ENCODE measurements around the gene WDR6. TPM values are rescaled to one million over a fixed set of nuclear protein-coding genes. Genes with fewer than 3 reads are reported as not detected.
"Not testable (repeated sequence)": the region's sequence is repeated elsewhere in the genome, so short reads cannot be mapped to it uniquely, and the experiment has no call there.

The WDR6 gene
- total and polyA plus RNA-seq, 4 donors: 80.3 to 138 (median 109) TPM

GRCh38 chr3:49006408-49007067 lies 653 bp upstream of the WDR6 start:
- Histone ChIP-seq H3K27ac (ENCODE audit: low read depth in 1 of 2, low read length in 1 of 2) (peak overlapping the region; percentile 92 to 96), H3K9ac (ENCODE audit: insufficient read depth in 1 of 2, low read length in 2 of 2) (peak overlapping the region; percentile 50 to 80), H3K4me1 (ENCODE audit: control insufficient read depth in 5 of 5, insufficient read depth in 5 of 5, low read length in 5 of 5) (peaks cover 0 to 14% (median 2%) of the 10 kb centered on the region in 5 donors), H3K27me3 (ENCODE audit: control insufficient read depth in 3 of 3, insufficient read depth in 3 of 3, low read length in 2 of 3) (no peaks in the 10 kb centered on the region), H3K36me3 (ENCODE audit: control insufficient read depth in 4 of 4, insufficient read depth in 4 of 4, low read length in 4 of 4) (peaks cover 0 to 2% (median 0%) of the 10 kb centered on the region in 4 donors), H3K4me3 (peak overlapping the region; percentile 71), H3K9me3 (ENCODE audit: control insufficient read depth in 4 of 4, insufficient read depth in 3 of 4, low read length in 3 of 4) (no peaks in the 10 kb centered on the region)
- TF ChIP-seq, protein P1, sequence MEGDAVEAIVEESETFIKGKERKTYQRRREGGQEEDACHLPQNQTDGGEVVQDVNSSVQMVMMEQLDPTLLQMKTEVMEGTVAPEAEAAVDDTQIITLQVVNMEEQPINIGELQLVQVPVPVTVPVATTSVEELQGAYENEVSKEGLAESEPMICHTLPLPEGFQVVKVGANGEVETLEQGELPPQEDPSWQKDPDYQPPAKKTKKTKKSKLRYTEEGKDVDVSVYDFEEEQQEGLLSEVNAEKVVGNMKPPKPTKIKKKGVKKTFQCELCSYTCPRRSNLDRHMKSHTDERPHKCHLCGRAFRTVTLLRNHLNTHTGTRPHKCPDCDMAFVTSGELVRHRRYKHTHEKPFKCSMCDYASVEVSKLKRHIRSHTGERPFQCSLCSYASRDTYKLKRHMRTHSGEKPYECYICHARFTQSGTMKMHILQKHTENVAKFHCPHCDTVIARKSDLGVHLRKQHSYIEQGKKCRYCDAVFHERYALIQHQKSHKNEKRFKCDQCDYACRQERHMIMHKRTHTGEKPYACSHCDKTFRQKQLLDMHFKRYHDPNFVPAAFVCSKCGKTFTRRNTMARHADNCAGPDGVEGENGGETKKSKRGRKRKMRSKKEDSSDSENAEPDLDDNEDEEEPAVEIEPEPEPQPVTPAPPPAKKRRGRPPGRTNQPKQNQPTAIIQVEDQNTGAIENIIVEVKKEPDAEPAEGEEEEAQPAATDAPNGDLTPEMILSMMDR (IDR thresholded peaks at IDR 0.05; ENCODE audit: control extremely low read depth, extremely low read depth): no peak
- 2% methylated on average over 32 of the region's 32 CpGs for WGBS, 2 donors
- DNase-seq (peak in 2 of 3 donors; percentile 45 to 51), ATAC-seq (ENCODE audit: insufficient read depth, low FRiP score) (no peak)

GRCh38 chr3:49007771-49008528 lies 759 bp downstream of the WDR6 start:
- H3K27me3 ChIP-seq (ENCODE audit: control insufficient read depth in 3 of 3, insufficient read depth in 3 of 3, low read length in 2 of 3): no peaks in the 10 kb centered on the region
- H3K4me3 ChIP-seq: peak overlapping the region; percentile 71
- H3K27ac ChIP-seq (ENCODE audit: low read depth in 1 of 2, low read length in 1 of 2): peak overlapping the region; percentile 92 to 96
- 13 to 17% methylated on average over 34 to 41 of the region's 41 CpGs for WGBS, 2 donors
- H3K9me3 ChIP-seq (ENCODE audit: control insufficient read depth in 4 of 4, insufficient read depth in 3 of 4, low read length in 3 of 4): no peaks in the 10 kb centered on the region
- ATAC-seq (ENCODE audit: insufficient read depth, low FRiP score): peak; percentile 85
- peak overlapping the region; percentile 26 to 94 for H3K9ac ChIP-seq (ENCODE audit: insufficient read depth in 1 of 2, low read length in 2 of 2)
- peak; percentile 88 to 91 (median 88) for DNase-seq
- peaks cover 3 to 17% (median 9%) of the 10 kb centered on the region in 4 donors for H3K36me3 ChIP-seq (ENCODE audit: control insufficient read depth in 4 of 4, insufficient read depth in 4 of 4, low read length in 4 of 4)
- H3K4me1 ChIP-seq (ENCODE audit: control insufficient read depth in 5 of 5, insufficient read depth in 5 of 5, low read length in 5 of 5): peaks cover 0 to 14% (median 0%) of the 10 kb centered on the region in 5 donors
- TF ChIP-seq, protein P1 (IDR thresholded peaks at IDR 0.05; ENCODE audit: control extremely low read depth, extremely low read depth): no peak

DNA sequence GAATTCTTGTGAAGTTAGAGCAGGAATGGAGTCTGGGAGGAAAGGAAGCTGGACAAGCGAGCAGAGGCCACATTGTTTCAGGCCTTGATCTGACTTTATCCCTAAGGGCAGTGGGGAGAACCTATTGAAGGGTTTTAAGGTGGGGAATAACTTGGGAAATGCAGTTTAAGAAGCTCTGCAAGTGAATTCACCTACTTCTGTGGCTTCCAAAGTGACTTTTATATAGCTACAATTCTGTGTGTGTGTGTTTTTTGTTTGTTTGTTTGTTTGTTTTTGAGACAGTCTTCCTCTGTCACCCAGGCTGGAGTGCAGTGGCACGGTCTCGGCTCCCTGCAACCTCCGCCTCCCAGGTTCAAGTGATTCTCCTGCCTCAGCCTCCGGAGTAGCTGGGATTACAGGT lies 1.4 kb downstream of the WDR6 start:
- Histone ChIP-seq H3K27ac (ENCODE audit: low read depth in 1 of 2, low read length in 1 of 2) (peak overlapping the region in 1 of 2 donors; percentile 60), H3K4me1 (ENCODE audit: control insufficient read depth in 5 of 5, insufficient read depth in 5 of 5, low read length in 5 of 5) (peaks cover 0 to 14% (median 0%) of the 10 kb centered on the region in 5 donors), H3K36me3 (ENCODE audit: control insufficient read depth in 4 of 4, insufficient read depth in 4 of 4, low read length in 4 of 4) (peaks cover 3 to 20% (median 12%) of the 10 kb centered on the region in 4 donors)
- H3K4me3 ChIP-seq; DNase-seq; H3K9me3 ChIP-seq (ENCODE audit: control insufficient read depth in 4 of 4, insufficient read depth in 3 of 4, low read length in 3 of 4); ATAC-seq (ENCODE audit: insufficient read depth, low FRiP score); H3K9ac ChIP-seq (ENCODE audit: insufficient read depth in 1 of 2, low read length in 2 of 2); H3K27me3 ChIP-seq (ENCODE audit: control insufficient read depth in 3 of 3, insufficient read depth in 3 of 3, low read length in 2 of 3): not testable (repeated sequence)
- 85 to 94% methylated on average over 5 of the region's 5 CpGs for WGBS, 2 donors

DNA sequence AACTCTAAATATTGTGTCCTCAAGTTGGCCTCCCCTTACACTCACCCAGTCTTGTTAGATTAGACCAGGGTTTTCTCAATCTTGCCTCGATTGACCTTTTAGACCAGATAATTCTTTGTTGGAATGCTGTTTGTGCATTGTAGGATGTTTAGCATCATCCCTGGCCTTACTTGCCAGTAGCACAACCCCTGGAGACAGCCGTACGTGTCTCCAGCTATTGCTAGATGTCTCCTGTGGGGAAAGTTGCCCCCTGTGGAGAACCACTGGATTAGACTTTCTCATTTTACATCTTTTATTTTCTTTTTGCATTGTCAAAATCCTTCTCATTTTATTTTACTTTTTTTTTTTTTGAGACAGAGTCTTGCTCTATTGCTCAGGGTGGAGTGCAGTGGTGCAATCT lies 2.2 kb downstream of the WDR6 start:
- Histone ChIP-seq H3K4me1 (ENCODE audit: control insufficient read depth in 5 of 5, insufficient read depth in 5 of 5, low read length in 5 of 5) (peaks cover 0 to 14% (median 0%) of the 10 kb centered on the region in 5 donors), H3K9ac (ENCODE audit: insufficient read depth in 1 of 2, low read length in 2 of 2) (no peak overlapping the region), H3K27me3 (ENCODE audit: control insufficient read depth in 3 of 3, insufficient read depth in 3 of 3, low read length in 2 of 3) (no peaks in the 10 kb centered on the region), H3K36me3 (ENCODE audit: control insufficient read depth in 4 of 4, insufficient read depth in 4 of 4, low read length in 4 of 4) (peaks cover 3 to 26% (median 13%) of the 10 kb centered on the region in 4 donors), H3K27ac (ENCODE audit: low read depth in 1 of 2, low read length in 1 of 2) (no peak overlapping the region), H3K4me3 (no peak overlapping the region), H3K9me3 (ENCODE audit: control insufficient read depth in 4 of 4, insufficient read depth in 3 of 4, low read length in 3 of 4) (no peaks in the 10 kb centered on the region)
- DNase-seq (no peak), ATAC-seq (ENCODE audit: insufficient read depth, low FRiP score) (no peak)
- 84 to 85% methylated on average over 3 of the region's 3 CpGs for WGBS, 2 donors
- TF ChIP-seq, protein P1 (IDR thresholded peaks at IDR 0.05; ENCODE audit: control extremely low read depth, extremely low read depth): no peak

Measured in lung (tissue), 12 donors.